IPS DF 4.7 (cell line): Measurements from ENCODE around the gene IZUMO1R.
"Not testable (repeated sequence)": the region's sequence is repeated elsewhere in the genome, so short reads cannot be mapped to it uniquely, and the experiment has no call there.

ENCODE experiments used
- DNase-seq: peaks from one replicate; pipeline ENCODE4 v3.0.0-alpha.2; 2013; ENCODE audit warnings: low spot score; ENCODE audit errors: extremely low read depth

The IZUMO1R gene

DNA sequence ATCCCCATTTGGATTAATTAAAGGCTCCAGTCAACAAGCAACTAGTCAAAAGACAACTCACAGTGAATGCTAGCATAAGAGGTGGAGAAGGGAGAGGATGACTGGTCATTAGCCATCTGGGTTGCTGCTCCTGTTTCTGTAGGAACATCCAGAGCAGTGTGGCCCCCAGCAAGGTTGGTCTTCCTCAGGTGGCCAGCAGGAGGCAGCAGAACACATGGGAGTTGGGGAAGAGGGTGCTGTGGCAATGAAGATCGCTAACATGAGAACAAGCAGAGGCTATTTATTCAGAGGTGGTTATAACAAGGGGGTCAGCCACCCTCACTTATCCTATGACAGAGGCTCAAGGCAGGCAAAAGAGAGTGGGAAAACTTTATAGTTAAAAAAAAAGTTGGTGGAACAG is 21.3 kb downstream of the IZUMO1R start:
- DNase-seq = peak; percentile 30

- DNase-seq = no peak
These were observed 22.6 kb downstream of the IZUMO1R start for GRCh38 chr11:94326947-94327346.

- no peak for DNase-seq
These were observed 24.3 kb downstream of the IZUMO1R start for GRCh38 chr11:94328587-94329080.

DNA sequence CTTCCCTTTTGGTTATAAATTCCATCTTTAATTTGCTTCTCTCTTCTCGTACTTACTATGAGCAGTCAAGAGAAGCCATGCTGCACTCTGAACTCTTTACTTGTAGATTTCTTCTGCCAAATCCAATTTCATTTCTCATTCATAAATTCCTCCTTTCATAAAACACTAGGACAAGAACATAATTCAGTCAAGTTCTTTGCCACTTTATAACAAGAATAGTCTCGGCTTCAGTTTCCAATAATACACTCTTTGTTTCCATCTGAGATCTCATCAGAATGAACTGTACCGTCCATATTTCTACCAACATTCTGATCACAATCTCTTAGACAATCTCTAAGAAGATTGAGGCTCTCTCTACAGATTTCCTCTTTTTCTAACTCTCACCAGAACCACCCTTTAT is 25.1 kb downstream of the IZUMO1R start:
- no peak for DNase-seq

GRCh38 chr11:94330789-94331188 is 26.4 kb downstream of the IZUMO1R start:
- DNase-seq = no peak

GRCh38 chr11:94332814-94333213 is 28.4 kb downstream of the IZUMO1R start:
- no peak for DNase-seq

GRCh38 chr11:94336033-94336432 is 31.7 kb downstream of the IZUMO1R start:
- DNase-seq = no peak

GRCh38 chr11:94338651-94339050 is 34.3 kb downstream of the IZUMO1R start:
- no peak for DNase-seq

- DNase-seq = no peak
These were observed 37.9 kb downstream of the IZUMO1R start for GRCh38 chr11:94342250-94342649.

DNA sequence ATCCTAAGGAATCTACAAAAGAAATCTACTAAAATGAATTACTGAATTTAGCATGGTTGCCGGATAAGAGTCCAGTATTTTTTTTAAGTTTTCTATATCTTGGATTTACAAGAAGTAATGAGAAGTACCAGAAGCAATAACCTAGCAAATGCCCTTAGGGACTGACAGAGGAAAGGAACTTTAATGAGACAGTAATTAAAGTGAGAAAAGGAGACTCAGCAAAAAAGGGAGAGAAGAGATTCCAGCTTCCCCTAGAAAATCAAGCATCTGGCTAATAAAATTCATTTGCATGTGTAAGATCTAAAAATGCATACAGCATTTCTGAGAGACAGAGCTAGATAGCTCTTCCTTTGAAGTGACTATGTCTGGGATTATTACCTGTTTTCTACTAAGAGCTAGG is 39.1 kb downstream of the IZUMO1R start:
- no peak for DNase-seq

DNA sequence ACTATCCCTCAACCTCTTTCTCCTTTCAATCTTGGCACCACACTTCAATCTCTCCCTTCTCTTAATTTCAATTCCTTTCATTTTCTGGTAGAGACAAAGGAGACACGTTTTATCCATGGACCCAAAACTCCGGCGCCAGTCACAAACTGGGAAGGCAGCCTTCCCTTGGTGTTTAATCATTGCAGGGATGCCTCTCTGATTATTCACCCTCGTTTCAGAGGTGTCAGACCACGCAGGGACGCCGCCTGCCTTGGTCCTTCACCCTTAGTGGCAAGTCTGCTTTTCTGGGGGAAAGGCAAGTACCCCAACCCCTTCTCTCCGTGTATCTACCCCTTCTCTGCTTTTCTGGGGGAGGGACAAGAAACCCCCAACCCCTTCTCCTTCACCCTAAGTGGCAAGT is 41.9 kb downstream of the IZUMO1R start:
- not testable (repeated sequence) for DNase-seq

- DNase-seq = not testable (repeated sequence)
These were observed 46.6 kb downstream of the IZUMO1R start for GRCh38 chr11:94350850-94351563.
